Hematopoietic multipotent progenitor cell treated with erythropoietin and hydrocortisone succinate and interleukin-3 and kit ligand, for 15 days (in vitro differentiated cells): Measurements from ENCODE around the gene TMC5.
"Not testable (repeated sequence)": the region's sequence is repeated elsewhere in the genome, so short reads cannot be mapped to it uniquely, and the experiment has no call there.

Source experiments
- DNase-seq: peaks from one replicate; pipeline ENCODE4 v3.0.0-alpha.2; 2015; ENCODE audit warnings: low spot score

TMC5 gene

GRCh38 chr16:19543278-19543996 lies 125.8 kb downstream of the TMC5 start:
- DNase-seq: not testable (repeated sequence)

- no peak for DNase-seq
Observed at GRCh38 chr16:19548144-19548543, 130.5 kb downstream of the TMC5 start.
